Measurements from ENCODE around the gene PODXL.
A peak's percentile ranks its signal among the peaks of the same experiment; 100 is the strongest.

PODXL gene

DNA sequence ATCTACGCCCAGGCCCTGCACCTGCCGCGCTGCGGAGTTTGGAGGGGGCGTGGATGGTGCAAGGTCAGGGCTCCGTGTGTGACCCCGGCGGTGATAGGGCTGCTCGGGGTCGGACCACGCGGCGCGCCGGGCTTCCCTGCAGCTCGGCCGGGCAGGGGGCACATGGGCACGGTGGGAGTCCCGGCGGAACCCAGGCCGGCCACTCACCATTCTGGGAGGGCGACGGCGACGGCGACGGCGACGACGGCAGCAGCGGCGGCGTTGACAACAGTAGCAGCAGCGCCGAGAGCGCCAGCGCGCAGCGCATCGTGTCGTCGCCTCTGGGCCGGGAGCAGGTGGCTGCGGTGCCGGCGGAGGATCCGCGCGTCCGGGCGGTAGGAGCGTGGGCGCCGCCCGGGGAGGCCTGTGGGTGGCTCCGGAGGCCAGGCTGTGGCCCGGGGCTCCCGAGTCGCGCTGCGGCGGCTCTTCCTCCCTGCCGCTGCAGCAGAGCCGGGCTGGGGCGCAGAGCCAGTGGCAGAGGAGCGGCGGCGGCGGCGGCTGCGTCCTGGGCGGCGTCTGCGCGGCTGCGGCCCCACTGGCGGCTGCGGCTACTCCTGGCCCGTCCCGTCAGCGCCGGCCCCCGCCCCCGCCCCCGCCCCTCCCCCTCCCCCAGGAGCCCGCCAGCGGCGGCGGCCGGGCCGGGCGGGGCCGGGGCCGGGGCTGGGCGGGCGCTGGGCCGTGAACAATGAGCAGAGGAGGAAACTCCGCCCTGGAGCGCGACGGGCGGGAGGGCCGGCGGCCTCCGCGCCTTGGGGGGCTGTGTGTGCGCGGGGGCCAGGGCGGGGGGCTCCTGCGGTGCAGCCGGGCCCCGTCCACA is at the start of gene PODXL:
Gene PODXL (minus strand): TSS at position 576 of the 856 bp plus-strand sequence. CDS start 269 bp downstream, at position 307.
- Histone ChIP-seq H2AFZ (ENCODE audit: low read length) (0 out of 2 replicates have a peak within 1 kb of the TSS, but pooled peaks have one; percentile 4), H4K20me1 (ENCODE audit: insufficient read depth, low read length) (no peaks in the 10 kb centered on the region), H3K79me2 (ENCODE audit: insufficient read depth, low read length) (no peaks in the 10 kb centered on the region)

DNA sequence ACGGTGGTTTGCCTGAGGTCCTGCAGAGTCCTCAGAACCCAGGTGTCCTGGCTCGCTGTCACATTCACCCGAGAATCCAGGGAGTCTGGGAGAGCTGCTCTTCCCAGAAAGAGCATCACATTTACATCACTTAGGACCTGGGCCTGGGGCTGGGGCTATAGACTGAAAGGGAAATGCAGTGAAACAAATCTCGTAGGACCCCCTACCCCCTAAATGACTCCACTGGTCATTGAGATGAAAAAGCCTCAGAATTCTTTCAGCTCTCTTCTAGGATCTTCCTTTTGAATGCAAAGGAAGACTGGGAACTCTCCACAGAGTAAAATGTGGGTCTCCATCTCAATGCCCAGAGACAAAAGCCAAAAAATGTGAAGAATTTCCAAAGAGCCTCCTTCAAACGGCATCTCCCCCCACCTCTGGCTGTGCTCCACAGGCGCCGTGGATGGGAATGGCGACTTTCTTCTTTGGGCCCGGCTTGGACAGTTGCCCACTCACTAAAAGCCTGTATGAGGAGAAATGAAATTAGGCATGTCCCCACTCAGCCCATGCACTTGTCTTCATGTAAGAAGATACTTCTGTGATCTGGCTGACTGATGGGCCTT is 49.0 kb upstream of the PODXL start:
- Histone ChIP-seq H3K36me3 (ENCODE audit: insufficient read depth, low read length) (no peaks in the 10 kb centered on the region), H3K27me3 (ENCODE audit: insufficient read depth, low read length) (peaks cover 25% of the 10 kb centered on the region), H3K4me1 (ENCODE audit: insufficient read depth, low read length, severe bottlenecking) (no peaks in the 10 kb centered on the region), H3K4me2 (ENCODE audit: low read length) (no peak overlapping the region), H3K9ac (ENCODE audit: low read length) (no peak overlapping the region), H2AFZ (ENCODE audit: low read length) (no peak overlapping the region), H4K20me1 (ENCODE audit: insufficient read depth, low read length) (no peaks in the 10 kb centered on the region), H3F3A (ENCODE audit: insufficient read depth, low read length) (no peaks in the 10 kb centered on the region), H3K9me3 (ENCODE audit: low read length) (no peaks in the 10 kb centered on the region), H3K9me2 (ENCODE audit: low read depth, low read length) (no peaks in the 10 kb centered on the region), H3K4me3 (ENCODE audit: low read depth, low read length, poor library complexity, severe bottlenecking) (no peak overlapping the region), H3K79me2 (ENCODE audit: insufficient read depth, low read length) (no peaks in the 10 kb centered on the region), H3K27ac (ENCODE audit: low read depth, low read length, poor library complexity, severe bottlenecking) (no peak overlapping the region)
- no peak for TF ChIP-seq CTCF (IDR thresholded peaks at IDR 0.05; ENCODE audit: low read length)

More for the DNA sequence above, at the start of gene PODXL:
- H3K4me1 ChIP-seq (ENCODE audit: insufficient read depth, low read length, severe bottlenecking), result peaks cover 19% of the 10 kb centered on the region
- TF ChIP-seq EZH2 (IDR thresholded peaks at IDR 0.05; ENCODE audit: borderline replicate concordance, low read length), result no peak
- TF ChIP-seq CTCF (IDR thresholded peaks at IDR 0.05; ENCODE audit: low read length), result no peak
- H3K4me2 ChIP-seq (ENCODE audit: low read length), result peak within 1 kb of the TSS; percentile 75
- H3K9ac ChIP-seq (ENCODE audit: low read length), result peak within 1 kb of the TSS; percentile 43; the same call in 1 of the 2 replicates
- no peaks in the 10 kb centered on the region for H3K9me2 ChIP-seq (ENCODE audit: low read depth, low read length)
- H3K36me3 ChIP-seq (ENCODE audit: insufficient read depth, low read length), result no peaks in the 10 kb centered on the region
- H3K27me3 ChIP-seq (ENCODE audit: insufficient read depth, low read length), result peaks cover 20% of the 10 kb centered on the region; the same call in 1 of the 2 replicates
- H3F3A ChIP-seq (ENCODE audit: insufficient read depth, low read length), result no peaks in the 10 kb centered on the region
- H3K4me3 ChIP-seq (ENCODE audit: low read depth, low read length, poor library complexity, severe bottlenecking), result peak within 1 kb of the TSS; percentile 58
- no peaks in the 10 kb centered on the region for H3K9me3 ChIP-seq (ENCODE audit: low read length)
- no peak within 1 kb of the TSS for H3K27ac ChIP-seq (ENCODE audit: low read depth, low read length, poor library complexity, severe bottlenecking)

GRCh38 chr7:131604841-131605279 is 48.4 kb upstream of the PODXL start:
- Histone ChIP-seq H3K4me2 (ENCODE audit: low read length) (no peak overlapping the region), H3F3A (ENCODE audit: insufficient read depth, low read length) (no peaks in the 10 kb centered on the region), H3K9ac (ENCODE audit: low read length) (no peak overlapping the region), H3K9me3 (ENCODE audit: low read length) (no peaks in the 10 kb centered on the region), H3K4me3 (ENCODE audit: low read depth, low read length, poor library complexity, severe bottlenecking) (no peak overlapping the region), H3K79me2 (ENCODE audit: insufficient read depth, low read length) (no peaks in the 10 kb centered on the region), H2AFZ (ENCODE audit: low read length) (no peak overlapping the region), H3K27ac (ENCODE audit: low read depth, low read length, poor library complexity, severe bottlenecking) (no peak overlapping the region), H3K36me3 (ENCODE audit: insufficient read depth, low read length) (no peaks in the 10 kb centered on the region), H3K4me1 (ENCODE audit: insufficient read depth, low read length, severe bottlenecking) (no peaks in the 10 kb centered on the region), H3K27me3 (ENCODE audit: insufficient read depth, low read length) (peaks cover 25% of the 10 kb centered on the region), H3K9me2 (ENCODE audit: low read depth, low read length) (no peaks in the 10 kb centered on the region), H4K20me1 (ENCODE audit: insufficient read depth, low read length) (no peaks in the 10 kb centered on the region)
- TF ChIP-seq EZH2 (IDR thresholded peaks at IDR 0.05; ENCODE audit: borderline replicate concordance, low read length), result no peak
- no peak for TF ChIP-seq CTCF (IDR thresholded peaks at IDR 0.05; ENCODE audit: low read length)
